ENCODE results near the gene DRGX. TPM values are rescaled to one million over a fixed set of nuclear protein-coding genes. Genes with fewer than 3 reads are reported as not detected.

DRGX gene
- polyA plus RNA-seq, 1 donor from 2014 or later: not detected

DNA sequence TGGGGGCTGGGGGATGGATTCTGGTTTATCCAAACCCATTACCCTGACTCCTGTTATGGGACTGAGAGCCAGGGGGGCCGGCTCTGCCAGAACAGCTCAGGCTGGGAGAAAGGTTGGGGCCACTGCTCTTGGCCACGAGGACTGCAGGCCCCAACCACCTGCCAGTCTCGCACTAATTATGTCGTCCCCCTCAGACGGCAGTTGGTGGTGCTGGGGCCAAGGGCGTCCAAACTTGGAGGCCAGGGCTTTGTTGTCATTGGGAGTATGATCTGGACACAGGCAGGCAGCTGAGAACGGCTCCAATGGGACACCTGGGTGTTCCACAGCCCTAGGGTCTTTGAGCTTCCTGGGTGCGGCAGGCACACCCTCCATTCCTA, 34.7 kb downstream of the DRGX start:
- H3K4me3 ChIP-seq (ENCODE audit: low read length): no peak overlapping the region
- H3K9ac ChIP-seq (ENCODE audit: low read length): no peak overlapping the region
- H3K79me2 ChIP-seq (replicated peaks; ENCODE audit: insufficient read depth, low read length): no peaks in the 10 kb centered on the region
- H2AFZ ChIP-seq (ENCODE audit: low read depth, low read length): no peak overlapping the region
- peaks cover 4% of the 10 kb centered on the region for H3K9me3 ChIP-seq (ENCODE audit: low read length)
- no peaks in the 10 kb centered on the region for H3F3A ChIP-seq (ENCODE audit: insufficient read depth, low read length, poor library complexity, severe bottlenecking)
- no peaks in the 10 kb centered on the region for H3K9me2 ChIP-seq (ENCODE audit: insufficient read depth, low read length)
- no peak overlapping the region for H3K4me2 ChIP-seq (ENCODE audit: low read length)
- H4K20me1 ChIP-seq (ENCODE audit: insufficient read depth): no peaks in the 10 kb centered on the region
- TF ChIP-seq SMC3 (conservative IDR thresholded peaks at IDR 0.05; ENCODE audit: poor library complexity): no peak
- no peaks in the 10 kb centered on the region for H3K36me3 ChIP-seq (ENCODE audit: insufficient read depth, low read length)
- no peaks in the 10 kb centered on the region for H3K27me3 ChIP-seq (ENCODE audit: insufficient read depth, low read depth, low read length)
- H3K27ac ChIP-seq (ENCODE audit: low read length): no peak overlapping the region

DNA sequence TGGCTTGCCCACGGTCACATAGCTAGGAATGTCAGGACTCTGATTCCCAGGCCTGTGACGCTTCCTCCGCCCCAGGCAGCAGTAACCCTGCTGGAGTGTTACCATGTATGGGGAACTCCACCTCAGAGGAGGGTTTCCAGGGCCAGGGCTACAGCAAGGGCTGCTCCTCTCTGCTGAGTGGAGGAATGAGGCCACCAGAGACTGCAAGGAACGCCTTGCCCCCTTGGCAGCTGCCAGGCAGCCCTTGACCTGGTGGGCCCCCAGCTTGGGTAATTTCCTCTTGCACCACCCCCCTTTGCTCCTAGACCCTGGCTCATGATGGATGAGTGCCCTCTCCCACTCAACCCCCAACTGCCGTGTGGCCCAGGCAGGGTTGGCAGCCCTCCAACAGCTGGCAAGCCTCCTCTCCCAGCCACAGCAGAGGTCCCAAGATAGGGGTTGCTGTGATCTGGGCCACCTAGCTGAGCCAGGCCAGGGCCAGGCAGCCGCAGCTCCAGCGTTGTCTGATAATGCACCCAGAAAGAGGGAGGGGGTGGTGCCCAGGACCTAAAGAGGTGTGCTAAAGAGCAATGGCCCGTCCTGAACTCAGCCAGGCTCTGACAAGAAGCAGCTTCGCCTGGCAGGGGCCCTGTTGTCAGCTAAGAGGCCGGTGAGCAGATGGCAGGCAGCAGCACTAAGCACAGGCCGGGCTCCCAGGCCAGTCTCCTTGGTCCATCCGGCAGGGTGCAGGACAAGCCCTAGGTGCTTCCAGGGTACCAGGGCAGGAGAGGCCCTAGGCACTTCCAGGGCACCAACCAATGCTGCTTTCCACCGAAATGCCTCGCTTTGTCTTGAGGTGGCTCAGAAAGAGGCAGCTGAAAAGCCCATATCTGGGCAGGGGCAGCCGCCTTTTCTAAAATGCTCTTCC, 35.4 kb downstream of the DRGX start:
- no peaks in the 10 kb centered on the region for H3K36me3 ChIP-seq (ENCODE audit: insufficient read depth, low read length)

More for the DNA sequence above, 35.4 kb downstream of the DRGX start:
- H3K9me3 ChIP-seq (ENCODE audit: low read length): peaks cover 4% of the 10 kb centered on the region
- H3K4me2 ChIP-seq (ENCODE audit: low read length): no peak overlapping the region
- H2AFZ ChIP-seq (ENCODE audit: low read depth, low read length): no peak overlapping the region
- H3K79me2 ChIP-seq (replicated peaks; ENCODE audit: insufficient read depth, low read length): no peaks in the 10 kb centered on the region
- no peak overlapping the region for H3K27ac ChIP-seq (ENCODE audit: low read length)
- H3K4me3 ChIP-seq (ENCODE audit: low read length): no peak overlapping the region
- no peaks in the 10 kb centered on the region for H3K9me2 ChIP-seq (ENCODE audit: insufficient read depth, low read length)
- H3K27me3 ChIP-seq (ENCODE audit: insufficient read depth, low read depth, low read length): no peaks in the 10 kb centered on the region
- H3K9ac ChIP-seq (ENCODE audit: low read length): no peak overlapping the region
- TF ChIP-seq RAD21 (conservative IDR thresholded peaks at IDR 0.05) (no peak), TAF1 (IDR thresholded peaks at IDR 0.05; ENCODE audit: low read depth) (no peak), POLR2AphosphoS5 (IDR thresholded peaks at IDR 0.05) (no peak), EZH2 (IDR thresholded peaks at IDR 0.05; ENCODE audit: borderline replicate concordance, insufficient read depth, low read length, poor library complexity, severe bottlenecking) (no peak), MXI1 (conservative IDR thresholded peaks at IDR 0.05; ENCODE audit: poor library complexity, severe bottlenecking) (no peak), EP300 (conservative IDR thresholded peaks at IDR 0.05; ENCODE audit: poor library complexity, severe bottlenecking) (no peak), SMC3 (conservative IDR thresholded peaks at IDR 0.05; ENCODE audit: poor library complexity) (no peak)
- TF ChIP-seq, protein P1, sequence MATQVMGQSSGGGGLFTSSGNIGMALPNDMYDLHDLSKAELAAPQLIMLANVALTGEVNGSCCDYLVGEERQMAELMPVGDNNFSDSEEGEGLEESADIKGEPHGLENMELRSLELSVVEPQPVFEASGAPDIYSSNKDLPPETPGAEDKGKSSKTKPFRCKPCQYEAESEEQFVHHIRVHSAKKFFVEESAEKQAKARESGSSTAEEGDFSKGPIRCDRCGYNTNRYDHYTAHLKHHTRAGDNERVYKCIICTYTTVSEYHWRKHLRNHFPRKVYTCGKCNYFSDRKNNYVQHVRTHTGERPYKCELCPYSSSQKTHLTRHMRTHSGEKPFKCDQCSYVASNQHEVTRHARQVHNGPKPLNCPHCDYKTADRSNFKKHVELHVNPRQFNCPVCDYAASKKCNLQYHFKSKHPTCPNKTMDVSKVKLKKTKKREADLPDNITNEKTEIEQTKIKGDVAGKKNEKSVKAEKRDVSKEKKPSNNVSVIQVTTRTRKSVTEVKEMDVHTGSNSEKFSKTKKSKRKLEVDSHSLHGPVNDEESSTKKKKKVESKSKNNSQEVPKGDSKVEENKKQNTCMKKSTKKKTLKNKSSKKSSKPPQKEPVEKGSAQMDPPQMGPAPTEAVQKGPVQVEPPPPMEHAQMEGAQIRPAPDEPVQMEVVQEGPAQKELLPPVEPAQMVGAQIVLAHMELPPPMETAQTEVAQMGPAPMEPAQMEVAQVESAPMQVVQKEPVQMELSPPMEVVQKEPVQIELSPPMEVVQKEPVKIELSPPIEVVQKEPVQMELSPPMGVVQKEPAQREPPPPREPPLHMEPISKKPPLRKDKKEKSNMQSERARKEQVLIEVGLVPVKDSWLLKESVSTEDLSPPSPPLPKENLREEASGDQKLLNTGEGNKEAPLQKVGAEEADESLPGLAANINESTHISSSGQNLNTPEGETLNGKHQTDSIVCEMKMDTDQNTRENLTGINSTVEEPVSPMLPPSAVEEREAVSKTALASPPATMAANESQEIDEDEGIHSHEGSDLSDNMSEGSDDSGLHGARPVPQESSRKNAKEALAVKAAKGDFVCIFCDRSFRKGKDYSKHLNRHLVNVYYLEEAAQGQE (IDR thresholded peaks at IDR 0.05; ENCODE audit: borderline replicate concordance): no peak
- TF ChIP-seq, protein P2, sequence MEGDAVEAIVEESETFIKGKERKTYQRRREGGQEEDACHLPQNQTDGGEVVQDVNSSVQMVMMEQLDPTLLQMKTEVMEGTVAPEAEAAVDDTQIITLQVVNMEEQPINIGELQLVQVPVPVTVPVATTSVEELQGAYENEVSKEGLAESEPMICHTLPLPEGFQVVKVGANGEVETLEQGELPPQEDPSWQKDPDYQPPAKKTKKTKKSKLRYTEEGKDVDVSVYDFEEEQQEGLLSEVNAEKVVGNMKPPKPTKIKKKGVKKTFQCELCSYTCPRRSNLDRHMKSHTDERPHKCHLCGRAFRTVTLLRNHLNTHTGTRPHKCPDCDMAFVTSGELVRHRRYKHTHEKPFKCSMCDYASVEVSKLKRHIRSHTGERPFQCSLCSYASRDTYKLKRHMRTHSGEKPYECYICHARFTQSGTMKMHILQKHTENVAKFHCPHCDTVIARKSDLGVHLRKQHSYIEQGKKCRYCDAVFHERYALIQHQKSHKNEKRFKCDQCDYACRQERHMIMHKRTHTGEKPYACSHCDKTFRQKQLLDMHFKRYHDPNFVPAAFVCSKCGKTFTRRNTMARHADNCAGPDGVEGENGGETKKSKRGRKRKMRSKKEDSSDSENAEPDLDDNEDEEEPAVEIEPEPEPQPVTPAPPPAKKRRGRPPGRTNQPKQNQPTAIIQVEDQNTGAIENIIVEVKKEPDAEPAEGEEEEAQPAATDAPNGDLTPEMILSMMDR (IDR thresholded peaks at IDR 0.05; ENCODE audit: poor library complexity, severe bottlenecking): no peak
- no peaks in the 10 kb centered on the region for H3F3A ChIP-seq (ENCODE audit: insufficient read depth, low read length, poor library complexity, severe bottlenecking)
- H4K20me1 ChIP-seq (ENCODE audit: insufficient read depth): no peaks in the 10 kb centered on the region
